Neural cell (in vitro differentiated cells): ENCODE measurements around the gene AXL. TPM values are rescaled to one million over a fixed set of nuclear protein-coding genes. Genes with fewer than 3 reads are reported as not detected.

ENCODE experiments used
- H2AFZ ChIP-seq: fragments of 200-600, 300-800 bp; sonication (generic), shearing (Covaris generic); 2 replicates; pipeline ENCODE4 v1.6.0; 2014; ENCODE audit warnings: low read depth, mild to moderate bottlenecking, antibody characterized with exemption, low read length, moderate library complexity
- H3F3A ChIP-seq: fragments of 200-600 bp; shearing (Covaris generic); 2 replicates; pipeline ENCODE4 v1.6.1; 2016; ENCODE audit warnings: mild to moderate bottlenecking, moderate library complexity, mixed read lengths, antibody characterized with exemption, low read length; ENCODE audit not compliant: insufficient read depth, poor library complexity, severe bottlenecking
- H3K27ac ChIP-seq: fragments of 200-600, 300-800 bp; sonication (generic), shearing (Covaris generic); 2 replicates; pipeline ENCODE4 v1.5.1; 2014; ENCODE audit warnings: mild to moderate bottlenecking, low read length, moderate library complexity
- H3K27me3 ChIP-seq: fragments of 300-800, 200-600 bp; sonication (generic), shearing (Covaris generic); 2 replicates; pipeline ENCODE4 v1.6.0; 2014; ENCODE audit warnings: mild to moderate bottlenecking, low read depth, low read length, moderate library complexity; ENCODE audit not compliant: insufficient read depth
- H3K36me3 ChIP-seq: fragments of 300-800, 200-600 bp; sonication (generic), shearing (Covaris generic); 2 replicates; pipeline ENCODE4 v1.5.1; 2014; ENCODE audit warnings: mild to moderate bottlenecking, antibody characterized with exemption, low read length, moderate library complexity; ENCODE audit not compliant: insufficient read depth
- H3K4me2 ChIP-seq: fragments of 300-800, 200-600 bp; sonication (generic), shearing (Covaris generic); 2 replicates; pipeline ENCODE4 v1.6.0; 2014; ENCODE audit warnings: mild to moderate bottlenecking, low read length
- H3K4me3 ChIP-seq: fragments of 300-800, 200-600 bp; sonication (generic), shearing (Covaris generic); 2 replicates; pipeline ENCODE4 v1.5.1; 2014; ENCODE audit warnings: mild to moderate bottlenecking, low read length, moderate library complexity
- H3K79me2 ChIP-seq: fragments of 200-600 bp; shearing (Covaris generic); replicated peaks from 2 replicates; pipeline ENCODE4 v1.6.0; 2014; ENCODE audit warnings: mild to moderate bottlenecking, low read length, moderate library complexity; ENCODE audit not compliant: insufficient read depth
- H3K9ac ChIP-seq: fragments of 300-800, 200-600 bp; sonication (generic), shearing (Covaris generic); 2 replicates; pipeline ENCODE4 v1.6.1; 2016; ENCODE audit warnings: mild to moderate bottlenecking, low read length, mixed read lengths
- H3K9me2 ChIP-seq: fragments of 200-600 bp; shearing (Covaris generic); 2 replicates; pipeline ENCODE4 v1.6.1; 2016; ENCODE audit warnings: mild to moderate bottlenecking, low read length, mixed read lengths; ENCODE audit not compliant: insufficient read depth
- H3K9me3 ChIP-seq: fragments of 200-600, 300-800 bp; sonication (generic), shearing (Covaris generic); 2 replicates; pipeline ENCODE4 v1.6.1; 2016; ENCODE audit warnings: mild to moderate bottlenecking, mixed run types, low read length, moderate library complexity, mixed read lengths
- H4K20me1 ChIP-seq: fragments of 200-600 bp; shearing (Covaris generic); 2 replicates; pipeline ENCODE4 v1.6.1; 2016; ENCODE audit warnings: mild to moderate bottlenecking, mixed run types; ENCODE audit not compliant: insufficient read depth
- CTCF ChIP-seq: fragments of 450-650 bp; IDR thresholded peaks from 2 replicates; pipeline ENCODE4 v1.5.1; 2014; ENCODE audit warnings: antibody characterized with exemption, mild to moderate bottlenecking, moderate library complexity; ENCODE audit not compliant: poor library complexity, severe bottlenecking
- EP300 ChIP-seq: fragments of 450-650 bp; conservative IDR thresholded peaks from 2 replicates; pipeline ENCODE4 v1.6.1; 2014; ENCODE audit warnings: antibody characterized with exemption, mild to moderate bottlenecking, moderate library complexity; ENCODE audit not compliant: poor library complexity, severe bottlenecking
- EZH2 ChIP-seq: fragments of 200-600, 300-800 bp; shearing (Covaris generic), sonication (generic); IDR thresholded peaks from 2 replicates; pipeline ENCODE4 v1.6.1; 2014; ENCODE audit warnings: antibody characterized with exemption, low read length, borderline replicate concordance, mild to moderate bottlenecking; ENCODE audit not compliant: insufficient read depth, poor library complexity, severe bottlenecking
- RAD21 ChIP-seq: fragments of 450-650 bp; conservative IDR thresholded peaks from 2 replicates; pipeline ENCODE4 v1.6.1; 2014; ENCODE audit warnings: antibody characterized with exemption, mild to moderate bottlenecking, moderate library complexity
- REST ChIP-seq: IDR thresholded peaks from 2 replicates; pipeline ENCODE4 v1.6.1; 2012; ENCODE audit warnings: borderline replicate concordance
- SMC3 ChIP-seq: fragments of 450-650 bp; conservative IDR thresholded peaks from 2 replicates; pipeline ENCODE4 v1.6.1; 2014; ENCODE audit warnings: antibody characterized with exemption, mild to moderate bottlenecking, moderate library complexity; ENCODE audit not compliant: poor library complexity
- TAF1 ChIP-seq: IDR thresholded peaks from 2 replicates; pipeline ENCODE4 v1.6.1; 2012; ENCODE audit warnings: low read depth
- polyA plus RNA-seq: library from polyadenylated mRNA; depleted of rRNA; stranded (reverse); fragments of >200 nt; gene quantifications from 2 replicates; pipeline ENCODE4 v1.2.3, GENCODE V29; 2014

The AXL gene
- polyA plus RNA-seq, 1 donor from 2014 or later: 0.10 TPM

DNA sequence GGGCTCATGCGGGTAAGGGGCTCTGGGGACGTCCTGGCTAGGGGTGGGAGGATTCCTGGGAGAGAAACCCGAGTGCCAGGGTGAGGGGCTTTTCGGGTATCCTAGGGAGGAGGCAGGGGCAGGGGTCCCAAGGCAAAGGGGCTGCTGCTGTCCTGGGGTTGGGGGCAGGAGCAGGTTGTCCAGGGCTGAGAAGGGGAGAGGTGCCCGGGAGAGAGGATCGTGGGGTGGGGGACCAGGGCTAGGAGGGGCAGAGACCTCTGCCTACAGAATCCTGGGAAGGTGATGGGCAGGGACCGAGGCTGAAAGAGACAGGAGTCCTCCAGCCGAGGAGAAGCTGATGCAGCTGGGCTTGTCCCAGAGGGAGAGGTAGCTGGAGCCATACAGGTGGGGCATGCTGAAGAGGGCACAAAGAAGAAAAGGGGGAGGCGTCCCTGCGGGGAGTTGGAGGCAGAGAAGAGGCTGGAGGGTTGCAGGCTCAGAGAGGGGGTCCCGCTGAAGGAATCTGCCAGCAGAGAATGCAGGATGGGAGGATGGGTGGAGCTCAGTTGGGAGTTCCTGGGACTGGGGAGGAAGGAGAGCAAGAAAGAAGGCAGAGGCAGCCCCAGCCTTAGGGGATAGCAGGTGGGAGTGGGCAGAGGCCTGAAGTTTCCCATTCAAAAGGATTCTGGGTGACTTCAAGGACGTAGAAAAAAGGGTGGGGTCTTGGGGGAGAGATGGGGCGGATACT lies 25.4 kb upstream of the AXL start:
- no peaks in the 10 kb centered on the region for H3K79me2 ChIP-seq
- TF ChIP-seq TAF1 (no peak), REST (no peak), SMC3 (no peak), EZH2 (no peak), EP300 (no peak)
- no peaks in the 10 kb centered on the region for H3F3A ChIP-seq
- no peaks in the 10 kb centered on the region for H3K36me3 ChIP-seq
- no peaks in the 10 kb centered on the region for H3K9me2 ChIP-seq
- no peak overlapping the region for H2AFZ ChIP-seq
- peak overlapping the region; percentile 5 for H3K9ac ChIP-seq
- H3K27me3 ChIP-seq: peaks cover 22% of the 10 kb centered on the region
- H3K4me3 ChIP-seq: peak overlapping the region; percentile 58
- H3K9me3 ChIP-seq: no peaks in the 10 kb centered on the region
- no peak overlapping the region for H3K4me2 ChIP-seq
- H3K27ac ChIP-seq: no peak overlapping the region
- no peaks in the 10 kb centered on the region for H4K20me1 ChIP-seq

GRCh38 chr19:41194157-41194552 lies 24.9 kb upstream of the AXL start:
- Histone ChIP-seq H3K79me2 (no peaks in the 10 kb centered on the region), H3K36me3 (no peaks in the 10 kb centered on the region), H3K27me3 (peaks cover 22% of the 10 kb centered on the region), H3K9me3 (no peaks in the 10 kb centered on the region), H4K20me1 (no peaks in the 10 kb centered on the region), H3K4me3 (no peak overlapping the region), H2AFZ (no peak overlapping the region), H3F3A (no peaks in the 10 kb centered on the region), H3K9ac (no peak overlapping the region), H3K4me2 (no peak overlapping the region), H3K9me2 (no peaks in the 10 kb centered on the region), H3K27ac (no peak overlapping the region)
- TF ChIP-seq REST (no peak), SMC3 (no peak), EP300 (no peak), TAF1 (no peak), EZH2 (no peak), CTCF (no peak), RAD21 (no peak)
